ENCODE measurements around the gene MEN1. TPM values are rescaled to one million over a fixed set of nuclear protein-coding genes. Genes with fewer than 3 reads are reported as not detected.

The MEN1 gene
- total RNA-seq, 6 donors from 2014 or later, result 15.4 to 47.1 (median 24.4) TPM

DNA sequence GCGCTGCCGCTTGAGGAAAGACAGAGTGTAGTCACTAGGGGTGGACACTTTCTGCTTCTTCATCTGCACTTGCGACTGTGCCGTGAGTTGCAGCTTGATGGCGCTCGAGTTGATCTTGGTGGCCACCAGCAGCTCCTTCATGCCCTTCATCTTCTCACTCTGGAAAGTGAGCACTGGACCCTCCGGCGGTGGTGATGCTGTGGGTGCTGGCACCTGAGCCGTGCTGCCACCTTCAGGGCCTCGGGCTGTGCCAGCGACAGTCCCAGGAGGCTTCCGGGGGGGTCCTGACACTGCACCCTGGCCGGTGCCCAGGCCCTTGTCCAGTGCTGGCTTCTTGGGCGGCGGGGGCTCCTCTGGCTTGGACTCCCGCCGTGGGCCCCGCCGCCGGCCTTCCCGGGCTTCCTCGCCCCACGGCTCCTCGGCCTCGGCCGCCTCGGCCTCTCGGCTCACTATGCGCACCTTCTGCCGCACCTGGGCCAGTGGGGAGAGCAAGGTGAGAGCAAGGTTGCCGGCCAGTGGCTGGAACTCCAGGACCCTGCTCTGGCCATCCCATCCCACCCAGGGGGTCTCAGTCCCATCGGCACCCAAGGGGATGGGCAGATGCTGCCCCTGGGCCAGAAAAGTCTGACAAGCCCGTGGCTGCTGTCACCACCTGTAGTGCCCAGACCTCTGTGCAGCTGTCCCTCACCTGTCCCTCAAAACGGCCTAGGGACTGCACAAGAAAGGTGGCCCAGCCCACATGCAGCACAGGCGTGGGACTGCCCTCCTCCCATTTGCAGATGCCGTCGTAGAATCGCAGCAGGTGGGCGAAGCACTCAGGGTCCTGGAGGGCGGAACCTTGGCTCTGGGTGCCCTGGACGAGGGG, 5.8 kb downstream of the MEN1 start:
- DNase-seq (peak in 1 of 2 donors; percentile 76), ATAC-seq (ENCODE audit: low FRiP score in 2 of 2) (no peak)
- no peaks in the 10 kb centered on the region for H3K9me3 ChIP-seq
- 90 to 93% methylated on average over 25 to 36 of the region's 41 CpGs for WGBS, 2 donors
- H3K4me3 ChIP-seq, result peak overlapping the region in 1 of 4 donors; percentile 89
- no peak for TF ChIP-seq POLR2AphosphoS5 (IDR thresholded peaks at IDR 0.05)
- no peak for TF ChIP-seq POLR2A (IDR thresholded peaks at IDR 0.05)
- no peak for TF ChIP-seq EP300 (IDR thresholded peaks at IDR 0.05)
- TF ChIP-seq, protein P1, sequence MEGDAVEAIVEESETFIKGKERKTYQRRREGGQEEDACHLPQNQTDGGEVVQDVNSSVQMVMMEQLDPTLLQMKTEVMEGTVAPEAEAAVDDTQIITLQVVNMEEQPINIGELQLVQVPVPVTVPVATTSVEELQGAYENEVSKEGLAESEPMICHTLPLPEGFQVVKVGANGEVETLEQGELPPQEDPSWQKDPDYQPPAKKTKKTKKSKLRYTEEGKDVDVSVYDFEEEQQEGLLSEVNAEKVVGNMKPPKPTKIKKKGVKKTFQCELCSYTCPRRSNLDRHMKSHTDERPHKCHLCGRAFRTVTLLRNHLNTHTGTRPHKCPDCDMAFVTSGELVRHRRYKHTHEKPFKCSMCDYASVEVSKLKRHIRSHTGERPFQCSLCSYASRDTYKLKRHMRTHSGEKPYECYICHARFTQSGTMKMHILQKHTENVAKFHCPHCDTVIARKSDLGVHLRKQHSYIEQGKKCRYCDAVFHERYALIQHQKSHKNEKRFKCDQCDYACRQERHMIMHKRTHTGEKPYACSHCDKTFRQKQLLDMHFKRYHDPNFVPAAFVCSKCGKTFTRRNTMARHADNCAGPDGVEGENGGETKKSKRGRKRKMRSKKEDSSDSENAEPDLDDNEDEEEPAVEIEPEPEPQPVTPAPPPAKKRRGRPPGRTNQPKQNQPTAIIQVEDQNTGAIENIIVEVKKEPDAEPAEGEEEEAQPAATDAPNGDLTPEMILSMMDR (IDR thresholded peaks at IDR 0.05), result no peak
- H3K36me3 ChIP-seq, result peaks cover 0 to 40% (median 9%) of the 10 kb centered on the region in 4 donors
- H3K27ac ChIP-seq, result peak overlapping the region; percentile 82 to 92 (median 87)
- no peaks in the 10 kb centered on the region for H3K27me3 ChIP-seq
- peaks cover 37 to 53% (median 48%) of the 10 kb centered on the region in 4 donors for H3K4me1 ChIP-seq

DNA sequence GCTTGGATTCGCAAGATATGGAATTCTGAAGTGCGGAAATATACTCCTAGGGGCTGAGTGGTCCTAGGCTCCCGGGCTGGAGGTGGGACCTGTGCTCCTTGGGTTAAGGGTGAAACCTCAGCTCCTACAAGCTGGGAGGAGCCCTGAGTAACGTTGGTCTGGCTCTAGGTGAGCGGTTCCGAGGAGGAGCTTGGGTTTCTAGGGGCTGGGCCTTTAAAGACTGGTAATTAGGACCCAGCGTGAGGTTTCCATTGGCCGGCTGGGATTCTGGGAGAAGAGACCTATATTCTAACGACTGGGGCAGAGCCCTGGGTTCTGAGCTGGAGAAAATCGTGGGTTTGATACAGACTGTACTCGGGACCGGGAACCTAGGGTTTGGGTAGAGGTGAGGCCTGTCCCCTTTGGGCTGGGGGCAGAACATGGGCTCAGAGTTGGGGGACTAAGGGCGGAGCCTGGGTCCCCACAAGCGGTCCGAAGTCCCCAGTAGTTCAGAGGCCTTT, 6.5 kb downstream of the MEN1 start:
- DNase-seq (no peak), ATAC-seq (ENCODE audit: low FRiP score in 2 of 2) (peak in 1 of 2 donors; percentile 7)
- H3K4me1 ChIP-seq, result peaks cover 31 to 52% (median 44%) of the 10 kb centered on the region in 4 donors
- peak overlapping the region in 3 of 4 donors; percentile 75 to 89 (median 79) for H3K4me3 ChIP-seq
- H3K27ac ChIP-seq, result peak overlapping the region; percentile 82 to 92 (median 87)
- H3K36me3 ChIP-seq, result peaks cover 0 to 47% (median 9%) of the 10 kb centered on the region in 4 donors
- TF ChIP-seq POLR2A (IDR thresholded peaks at IDR 0.05) (no peak), EP300 (IDR thresholded peaks at IDR 0.05) (no peak), POLR2AphosphoS5 (IDR thresholded peaks at IDR 0.05) (no peak)
- TF ChIP-seq, protein P1 (IDR thresholded peaks at IDR 0.05), result no peak
- H3K27me3 ChIP-seq, result no peaks in the 10 kb centered on the region
- WGBS, 2 donors, result 24 to 43% methylated on average over 8 to 15 of the region's 15 CpGs
- H3K9me3 ChIP-seq, result no peaks in the 10 kb centered on the region

DNA sequence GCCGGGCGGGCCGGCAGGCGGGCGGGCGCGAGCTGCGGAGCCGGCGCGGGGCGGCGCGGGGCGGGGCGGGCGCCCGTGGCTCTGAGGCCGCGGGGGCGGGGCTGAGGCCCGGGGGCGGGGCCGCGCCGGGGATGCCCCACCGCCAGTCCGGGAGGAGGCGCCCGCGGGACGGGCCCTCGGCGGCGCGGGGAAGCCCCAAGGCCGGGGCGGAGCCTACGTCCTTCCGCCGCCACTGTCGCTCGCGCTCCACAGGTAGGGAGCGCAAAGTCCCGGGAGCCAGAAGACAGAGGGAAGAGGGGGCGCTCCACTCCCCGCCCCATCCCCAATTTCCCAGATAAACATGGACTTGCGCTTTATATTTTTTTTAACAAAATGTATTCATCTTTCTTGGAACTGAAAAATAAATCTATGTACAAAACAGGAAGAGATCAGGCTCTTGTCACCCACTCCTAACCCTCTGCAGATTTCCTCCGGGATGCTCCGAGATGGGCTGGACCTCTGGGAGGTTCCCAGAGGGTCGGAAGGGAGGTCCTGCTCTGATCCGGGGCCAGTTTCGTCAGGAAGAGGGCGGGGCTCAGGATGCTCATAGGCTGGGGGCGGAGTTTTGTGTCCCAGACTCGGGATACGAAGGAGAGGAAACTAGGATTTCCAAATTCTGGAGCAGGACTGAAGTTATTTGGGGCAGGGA, 7.0 kb downstream of the MEN1 start, which contains the start of gene MAP4K2:
Gene MAP4K2 (minus strand): TSS at position 57 of the 688 bp plus-strand sequence. CDS start 65 bp downstream, outside the sequence.
- no peak for TF ChIP-seq EP300 (IDR thresholded peaks at IDR 0.05)
- TF ChIP-seq POLR2AphosphoS5 (IDR thresholded peaks at IDR 0.05), result peak in 1 of 2 donors; percentile 29
- peak in 1 of 4 donors; percentile 17 for TF ChIP-seq POLR2A (IDR thresholded peaks at IDR 0.05)
- TF ChIP-seq, protein P1 (IDR thresholded peaks at IDR 0.05), result peak in 3 of 6 experiments; percentile 10 to 15 (median 11)
- H3K4me3 ChIP-seq, result peak within 1 kb of the TSS; percentile 72 to 89 (median 77)
- no peaks in the 10 kb centered on the region for H3K27me3 ChIP-seq
- DNase-seq, result peak; percentile 93 to 98
- no peaks in the 10 kb centered on the region for H3K9me3 ChIP-seq
- H3K27ac ChIP-seq, result peak within 1 kb of the TSS; percentile 83 to 92 (median 88)
- peaks cover 0 to 51% (median 9%) of the 10 kb centered on the region in 4 donors for H3K36me3 ChIP-seq
- peaks cover 31 to 55% (median 42%) of the 10 kb centered on the region in 4 donors for H3K4me1 ChIP-seq
- 0 to 1% methylated on average over 26 to 28 of the region's 58 CpGs for WGBS, 2 donors
- peak; percentile 88 to 96 for ATAC-seq (ENCODE audit: low FRiP score in 2 of 2)

DNA sequence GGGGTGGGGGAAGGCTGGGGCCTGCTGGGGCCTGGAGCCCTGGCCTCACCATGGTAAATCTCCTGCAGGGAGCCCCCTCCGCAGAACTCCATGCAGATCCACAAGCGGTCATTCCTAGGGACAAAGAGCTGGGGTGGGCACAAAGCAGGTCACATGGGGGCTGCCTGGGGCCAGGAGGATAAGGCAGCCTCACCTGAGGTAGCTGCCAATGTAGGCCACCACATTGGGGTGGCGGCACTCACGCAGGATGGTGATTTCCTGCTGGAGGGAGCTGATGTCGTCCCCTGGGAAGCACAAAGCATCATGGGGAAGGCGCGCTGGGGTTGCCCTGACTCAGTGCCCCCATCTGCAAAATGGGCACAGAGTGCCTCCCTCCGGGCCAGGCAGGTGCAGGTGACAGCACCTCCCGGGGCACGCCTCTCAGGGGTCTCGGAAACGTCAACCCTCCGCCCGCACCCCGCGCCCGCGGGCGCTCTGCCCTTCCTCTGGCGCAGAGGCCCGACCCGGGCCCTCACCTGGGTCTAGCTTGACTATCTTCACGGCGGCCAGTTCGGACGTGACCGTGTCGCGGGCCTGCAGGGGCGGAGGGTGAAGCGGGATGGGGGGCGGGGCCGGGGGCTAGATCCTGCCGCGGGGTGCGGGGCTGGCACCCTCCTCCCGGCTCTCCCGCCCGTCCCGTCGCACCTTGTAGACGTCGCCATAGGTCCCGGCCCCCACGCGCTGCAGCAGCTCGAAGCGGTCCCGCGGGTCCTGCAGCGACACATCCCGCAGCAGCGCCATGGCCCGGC, 7.8 kb downstream of the MEN1 start:
- DNase-seq (no peak), ATAC-seq (ENCODE audit: low FRiP score in 2 of 2) (peak in 1 of 2 donors; percentile 2)
- Histone ChIP-seq H3K9me3 (no peaks in the 10 kb centered on the region), H3K36me3 (peaks cover 0 to 47% (median 9%) of the 10 kb centered on the region in 4 donors), H3K4me1 (peaks cover 31 to 55% (median 42%) of the 10 kb centered on the region in 4 donors), H3K27ac (peak overlapping the region; percentile 69 to 91 (median 84)), H3K27me3 (no peaks in the 10 kb centered on the region), H3K4me3 (peak overlapping the region; percentile 72 to 89 (median 77))
- WGBS, 2 donors, result 18% methylated on average over 10 of the region's 54 CpGs; no CpG with 5 or more reads in 1 of the 2 donors
- TF ChIP-seq EP300 (IDR thresholded peaks at IDR 0.05), result no peak
- TF ChIP-seq, protein P1 (IDR thresholded peaks at IDR 0.05), result no peak
- TF ChIP-seq POLR2A (IDR thresholded peaks at IDR 0.05), result no peak
- no peak for TF ChIP-seq POLR2AphosphoS5 (IDR thresholded peaks at IDR 0.05)

Data from upper lobe of left lung (tissue), 6 donors.